ENCODE results near the gene ANKS6. TPM values are rescaled to one million over a fixed set of nuclear protein-coding genes. Genes with fewer than 3 reads are reported as not detected.

The ANKS6 gene
- total RNA-seq, 1 donor from 2014 or later: 16.6 TPM

DNA sequence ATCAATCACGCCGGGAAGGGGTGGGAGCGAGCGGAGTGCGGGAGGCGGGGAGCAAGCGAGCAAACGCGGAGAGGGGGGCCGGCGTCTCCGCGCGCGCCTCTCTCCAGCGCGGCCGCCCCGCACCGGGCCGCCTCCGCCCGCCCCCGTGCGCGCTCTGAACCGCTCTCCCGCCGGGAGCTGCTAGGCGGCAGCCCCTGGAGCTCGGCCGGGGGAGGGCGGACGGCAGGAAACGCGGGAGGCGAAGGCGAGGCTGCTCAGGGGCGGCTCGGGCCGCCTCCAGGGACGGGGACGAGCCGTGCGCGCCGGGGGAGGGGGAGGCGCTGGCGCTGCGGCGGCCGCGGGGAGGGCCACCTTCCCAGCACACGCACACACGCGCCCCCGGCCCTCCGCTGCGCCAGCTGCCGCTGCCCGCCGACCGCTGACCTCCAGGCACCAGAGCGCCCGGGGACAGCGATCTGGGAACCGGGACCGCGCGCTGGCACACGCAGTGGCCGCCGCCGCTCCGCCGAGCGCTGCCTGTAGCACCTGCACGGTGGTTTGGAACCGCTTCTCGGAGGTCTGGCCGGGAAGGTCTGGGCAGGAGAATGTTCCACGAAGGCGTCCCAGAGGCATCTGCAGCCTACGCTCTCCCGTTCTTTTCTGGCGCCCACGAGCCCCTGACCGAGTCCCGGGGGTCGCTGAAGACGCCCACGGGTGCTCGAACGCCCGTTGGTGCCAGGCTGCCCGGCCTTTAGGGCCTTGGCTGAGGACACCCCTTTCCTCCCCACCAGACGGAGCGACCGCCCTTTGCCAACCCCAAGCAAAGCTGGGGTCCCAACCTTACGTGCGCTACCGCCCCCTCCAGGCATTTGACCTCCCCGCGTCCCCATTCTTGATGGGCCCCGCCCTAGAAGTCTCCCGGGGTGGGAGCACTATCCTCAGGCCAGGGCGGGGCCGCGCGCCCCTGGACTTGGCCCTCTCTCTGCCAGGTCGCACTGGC, 87.1 kb downstream of the ANKS6 start, which contains the start of gene GABBR2:
Gene GABBR2, minus strand, starts transcription at position 3 of the 979 bp plus-strand sequence. CDS start 198 bp downstream, outside the sequence.
- no peak for TF ChIP-seq CTCF (IDR thresholded peaks at IDR 0.05)
- peaks cover 12% of the 10 kb centered on the region for H3K4me1 Mint-ChIP-seq (ENCODE audit: unreplicated experiment)
- no peaks in the 10 kb centered on the region for H3K36me3 Mint-ChIP-seq (ENCODE audit: unreplicated experiment)
- peaks cover 69% of the 10 kb centered on the region for H3K27me3 Mint-ChIP-seq (ENCODE audit: unreplicated experiment)
- H3K9me3 Mint-ChIP-seq (ENCODE audit: unreplicated experiment): no peaks in the 10 kb centered on the region
- H3K27ac Mint-ChIP-seq (ENCODE audit: unreplicated experiment): no peak within 1 kb of the TSS
- DNase-seq (ENCODE audit: extremely low spot score, unreplicated experiment): no peak
- H3K4me3 Mint-ChIP-seq (ENCODE audit: unreplicated experiment): peak within 1 kb of the TSS; percentile 56

DNA sequence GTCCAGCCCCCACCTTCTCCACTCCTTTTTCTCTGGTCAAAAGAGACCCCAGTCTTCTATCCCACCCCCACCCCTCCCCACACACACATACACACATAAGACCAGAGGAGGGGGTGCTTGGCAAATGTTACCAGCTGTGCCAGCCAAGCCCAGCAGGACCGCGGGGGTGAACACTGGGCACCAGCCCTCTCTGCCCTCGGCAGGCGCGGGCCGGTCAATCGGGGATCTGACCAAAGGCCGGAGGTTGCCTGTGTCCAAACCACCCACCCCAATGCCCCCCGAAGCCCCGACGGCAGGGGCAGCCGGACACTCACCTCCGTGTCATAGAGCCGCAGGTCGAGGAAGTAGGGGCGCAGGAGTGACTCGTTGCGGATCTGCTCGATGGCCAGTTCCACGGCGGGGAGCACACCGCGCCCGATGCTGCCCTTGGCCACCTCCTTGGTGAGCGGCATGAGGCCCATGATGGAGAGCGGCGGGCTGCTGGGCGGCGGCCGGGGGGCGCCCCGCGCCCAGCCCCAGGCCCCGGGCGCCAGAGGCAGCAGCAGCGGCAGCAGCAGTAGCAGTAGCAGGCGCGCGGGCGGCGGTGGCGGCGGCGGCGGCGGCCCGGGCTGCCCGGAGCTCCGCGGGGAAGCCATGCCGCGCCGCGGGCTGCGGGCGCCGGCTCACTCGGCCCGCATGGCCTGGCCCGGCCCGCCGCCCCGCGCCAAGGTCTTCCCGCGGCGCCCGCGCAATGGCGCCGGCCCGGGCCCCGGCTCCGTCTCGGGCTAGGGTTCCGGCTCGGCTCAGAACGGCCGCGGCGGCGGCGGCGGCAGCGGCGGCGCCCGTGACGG, 88.0 kb downstream of the ANKS6 start:
- Mint-ChIP-seq H3K27me3 (ENCODE audit: unreplicated experiment) (peaks cover 72% of the 10 kb centered on the region), H3K9me3 (ENCODE audit: unreplicated experiment) (no peaks in the 10 kb centered on the region), H3K36me3 (ENCODE audit: unreplicated experiment) (no peaks in the 10 kb centered on the region), H3K4me3 (ENCODE audit: unreplicated experiment) (peak overlapping the region; percentile 56), H3K27ac (ENCODE audit: unreplicated experiment) (no peak overlapping the region), H3K4me1 (ENCODE audit: unreplicated experiment) (peaks cover 12% of the 10 kb centered on the region)
- no peak for TF ChIP-seq CTCF (IDR thresholded peaks at IDR 0.05)
- DNase-seq (ENCODE audit: extremely low spot score, unreplicated experiment): no peak

- peak overlapping the region; percentile 10 for H3K4me3 Mint-ChIP-seq (ENCODE audit: unreplicated experiment)
These were observed 88.9 kb downstream of the ANKS6 start for GRCh38 chr9:98707166-98708102.

DNA sequence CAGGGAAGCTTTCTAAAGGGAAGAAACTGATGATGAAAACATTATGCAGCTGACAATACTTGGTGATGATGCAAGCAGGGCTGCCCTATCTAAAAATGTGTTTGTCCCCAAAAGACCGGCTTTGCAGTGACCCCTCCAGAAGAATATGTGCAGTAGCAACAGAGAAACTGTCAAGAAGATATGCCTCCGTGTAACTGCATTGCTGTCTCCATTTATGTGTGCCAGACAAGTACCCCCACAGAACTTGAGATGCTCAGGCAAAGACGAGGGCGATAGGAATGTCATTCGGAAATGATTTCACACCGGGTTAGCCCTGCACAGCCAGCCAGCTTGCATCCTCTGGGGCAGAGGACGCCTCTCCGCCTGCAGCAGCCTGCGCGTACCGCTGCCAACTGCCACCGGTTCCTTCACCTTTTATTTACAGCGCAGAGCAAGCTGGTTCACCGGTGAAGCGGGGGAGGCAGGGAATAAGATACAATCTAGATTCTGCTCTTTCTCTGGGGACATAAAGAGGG, 89.6 kb downstream of the ANKS6 start:
- no peaks in the 10 kb centered on the region for H3K9me3 Mint-ChIP-seq (ENCODE audit: unreplicated experiment)
- peak overlapping the region; percentile 10 for H3K4me3 Mint-ChIP-seq (ENCODE audit: unreplicated experiment)
- peaks cover 12% of the 10 kb centered on the region for H3K4me1 Mint-ChIP-seq (ENCODE audit: unreplicated experiment)
- no peak for DNase-seq (ENCODE audit: extremely low spot score, unreplicated experiment)
- TF ChIP-seq CTCF (IDR thresholded peaks at IDR 0.05): no peak
- no peaks in the 10 kb centered on the region for H3K36me3 Mint-ChIP-seq (ENCODE audit: unreplicated experiment)
- peaks cover 78% of the 10 kb centered on the region for H3K27me3 Mint-ChIP-seq (ENCODE audit: unreplicated experiment)
- H3K27ac Mint-ChIP-seq (ENCODE audit: unreplicated experiment): no peak overlapping the region

More at GRCh38 chr9:98707166-98708102, 88.9 kb downstream of the ANKS6 start:
- H3K4me1 Mint-ChIP-seq (ENCODE audit: unreplicated experiment): peaks cover 12% of the 10 kb centered on the region
- no peak overlapping the region for H3K27ac Mint-ChIP-seq (ENCODE audit: unreplicated experiment)
- no peaks in the 10 kb centered on the region for H3K9me3 Mint-ChIP-seq (ENCODE audit: unreplicated experiment)
- H3K27me3 Mint-ChIP-seq (ENCODE audit: unreplicated experiment): peaks cover 76% of the 10 kb centered on the region
- no peak for DNase-seq (ENCODE audit: extremely low spot score, unreplicated experiment)
- peak; percentile 54 for TF ChIP-seq CTCF (IDR thresholded peaks at IDR 0.05)
- no peaks in the 10 kb centered on the region for H3K36me3 Mint-ChIP-seq (ENCODE audit: unreplicated experiment)
